Iris pigment epithelial cell (primary cell): ENCODE measurements around the gene TSC2.
A peak's percentile ranks its signal among the peaks of the same experiment; 100 is the strongest.
"Not testable (repeated sequence)": the region's sequence is repeated elsewhere in the genome, so short reads cannot be mapped to it uniquely, and the experiment has no call there.

Source experiments
- DNase-seq: peaks from one replicate; pipeline ENCODE4 v3.0.0-alpha.2; 2011; ENCODE audit warnings: low read depth

TSC2 gene

DNA sequence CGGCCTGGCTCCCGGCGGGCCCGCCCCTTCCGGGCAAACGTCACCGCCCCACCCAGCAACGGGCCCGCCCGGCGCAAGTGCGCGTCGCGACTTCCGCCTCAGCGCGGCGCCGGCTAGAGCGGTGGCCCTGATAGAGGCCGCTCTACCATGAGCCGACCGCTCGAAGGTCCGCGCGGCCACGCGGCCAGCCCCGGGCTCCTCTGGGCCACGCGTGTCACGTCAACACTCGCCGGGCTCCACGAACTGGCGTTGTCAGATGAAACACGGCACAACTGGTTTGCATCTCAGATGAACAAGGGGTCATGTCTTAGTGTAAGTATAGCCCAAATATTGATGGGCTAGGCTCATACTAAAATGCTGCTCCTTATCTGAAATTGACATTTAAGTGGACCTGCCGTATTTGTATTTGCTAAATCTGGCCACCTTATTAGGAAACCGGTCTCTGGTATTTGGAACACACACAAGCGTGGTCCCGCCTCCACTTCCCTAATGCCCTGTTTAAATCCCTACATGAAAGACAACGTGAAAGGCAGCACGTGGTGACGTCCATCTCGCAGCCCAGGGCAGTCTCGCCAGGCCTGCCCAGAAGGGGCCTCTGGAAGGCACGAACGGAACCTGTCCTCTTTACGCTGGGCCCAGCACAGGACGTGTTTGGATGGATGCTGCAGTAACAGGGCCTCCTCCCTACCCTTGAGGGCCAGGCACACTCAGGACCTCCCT lies 37.8 kb upstream of the TSC2 start, which contains the start of gene ZNF598:
ZNF598 (minus strand) TSS at position 31 of the 720 bp plus-strand sequence.
- DNase-seq = peak; percentile 84

GRCh38 chr16:2011726-2012125 lies 36.1 kb upstream of the TSC2 start:
- not testable (repeated sequence) for DNase-seq

GRCh38 chr16:2013527-2013926 lies 34.3 kb upstream of the TSC2 start:
- no peak for DNase-seq

- peak; percentile 60 for DNase-seq
These were observed 32.5 kb upstream of the TSC2 start for GRCh38 chr16:2015117-2015946.

GRCh38 chr16:2015947-2016208 lies 31.9 kb upstream of the TSC2 start:
- DNase-seq = no peak

GRCh38 chr16:2016407-2016922 lies 31.3 kb upstream of the TSC2 start:
- DNase-seq = no peak

- no peak for DNase-seq
These were observed 28.3 kb upstream of the TSC2 start, which contains the start of gene NPW for GRCh38 chr16:2019518-2019920. TSS of gene NPW (plus strand) at chr16:2019785.

GRCh38 chr16:2019921-2020831 lies 27.6 kb upstream of the TSC2 start:
- no peak for DNase-seq

DNA sequence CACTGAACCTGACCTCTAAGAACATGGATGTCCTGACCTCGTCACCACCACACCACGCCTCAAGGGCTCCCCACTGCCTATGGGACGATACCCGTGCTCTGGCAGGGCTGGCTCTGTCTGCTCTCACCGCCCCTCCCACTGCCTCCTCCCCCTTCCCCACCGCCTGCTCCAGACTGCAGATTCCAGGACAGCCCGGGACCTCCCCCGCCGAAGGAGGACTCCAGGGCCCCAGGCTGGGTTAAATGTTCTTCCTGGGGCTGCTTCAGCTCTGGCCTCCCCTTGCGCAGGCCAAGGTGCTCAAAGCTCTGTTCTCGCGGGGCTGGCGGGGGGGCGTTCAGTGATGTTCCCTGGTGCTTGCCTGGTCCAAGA lies 25.1 kb upstream of the TSC2 start:
- DNase-seq = peak; percentile 45

GRCh38 chr16:2023092-2024031 lies 24.4 kb upstream of the TSC2 start:
- peak; percentile 76 for DNase-seq

DNA sequence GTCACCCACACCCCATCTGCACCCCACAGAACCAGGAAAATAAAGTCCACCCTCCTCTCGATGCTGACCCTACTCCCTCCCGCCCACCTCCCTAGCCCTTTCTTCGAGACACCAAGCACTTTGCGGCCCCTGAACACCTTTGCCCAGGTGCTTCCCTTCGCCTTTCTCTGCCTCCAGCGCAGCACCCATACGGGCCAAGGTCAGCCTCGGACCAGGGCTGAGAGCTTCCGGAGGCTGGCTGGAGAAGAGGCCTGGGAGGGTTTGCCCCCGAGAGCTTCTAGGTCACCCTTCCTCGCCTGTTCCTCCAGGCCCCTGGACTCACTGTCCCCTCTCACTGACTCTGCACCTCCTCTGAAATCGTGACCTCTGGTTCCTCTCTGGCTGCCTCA lies 23.8 kb upstream of the TSC2 start:
- DNase-seq = no peak

DNA sequence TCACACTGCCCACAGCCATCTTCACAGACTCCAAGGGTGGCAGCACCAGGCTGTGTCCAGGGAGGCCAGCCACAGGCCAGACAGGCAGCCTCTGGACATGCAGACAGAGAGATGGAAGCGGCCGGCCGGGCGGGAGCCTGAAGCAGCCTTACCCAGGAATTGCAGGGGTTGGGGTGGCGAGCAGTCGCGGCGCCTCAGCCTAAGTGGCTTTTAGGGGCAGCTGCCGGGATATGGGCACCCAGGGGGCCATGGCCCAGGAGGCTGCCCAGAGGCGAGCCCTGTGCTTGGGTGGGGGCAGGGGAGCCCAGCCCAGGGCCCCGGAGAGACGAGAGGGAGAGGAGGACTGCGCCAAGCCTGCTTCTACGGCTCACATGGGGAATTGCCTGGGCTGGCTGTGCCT lies 22.5 kb upstream of the TSC2 start:
- DNase-seq = no peak

- no peak for DNase-seq
These were observed 21.8 kb upstream of the TSC2 start for GRCh38 chr16:2025878-2026460.

DNA sequence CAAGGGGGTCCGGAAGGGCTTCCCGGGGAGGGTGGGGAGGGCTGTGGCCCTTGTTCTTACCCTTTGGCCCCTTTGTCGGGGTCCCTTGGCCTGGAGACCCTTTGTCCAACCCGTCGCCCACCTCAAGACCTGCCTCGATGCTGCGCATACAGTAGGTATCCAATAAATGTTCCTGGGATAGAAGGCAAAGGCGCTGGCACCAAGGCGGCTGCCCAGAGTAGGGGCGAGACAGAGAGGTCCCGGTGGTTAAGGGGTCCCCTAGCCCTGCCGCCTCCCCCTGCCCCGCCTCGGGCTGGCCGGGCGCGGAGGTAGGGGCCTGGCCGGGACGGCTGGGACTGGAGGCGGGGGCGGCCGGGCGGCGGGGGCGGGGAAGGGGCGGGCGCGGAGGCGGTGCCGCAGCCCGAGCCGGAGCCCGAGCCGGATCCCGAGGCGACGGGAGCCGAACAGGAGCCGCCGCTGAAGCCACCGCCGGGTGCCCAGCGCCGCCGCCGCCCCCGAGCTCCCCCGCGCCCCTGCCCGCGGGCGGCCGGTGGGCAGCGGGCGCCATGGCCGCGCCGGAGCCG lies 21.2 kb upstream of the TSC2 start, which contains the start of gene NHERF2:
NHERF2 (plus strand) TSS at position 442 of the 563 bp plus-strand sequence; CDS start at position 546, 104 bp downstream.
- no peak for DNase-seq

DNA sequence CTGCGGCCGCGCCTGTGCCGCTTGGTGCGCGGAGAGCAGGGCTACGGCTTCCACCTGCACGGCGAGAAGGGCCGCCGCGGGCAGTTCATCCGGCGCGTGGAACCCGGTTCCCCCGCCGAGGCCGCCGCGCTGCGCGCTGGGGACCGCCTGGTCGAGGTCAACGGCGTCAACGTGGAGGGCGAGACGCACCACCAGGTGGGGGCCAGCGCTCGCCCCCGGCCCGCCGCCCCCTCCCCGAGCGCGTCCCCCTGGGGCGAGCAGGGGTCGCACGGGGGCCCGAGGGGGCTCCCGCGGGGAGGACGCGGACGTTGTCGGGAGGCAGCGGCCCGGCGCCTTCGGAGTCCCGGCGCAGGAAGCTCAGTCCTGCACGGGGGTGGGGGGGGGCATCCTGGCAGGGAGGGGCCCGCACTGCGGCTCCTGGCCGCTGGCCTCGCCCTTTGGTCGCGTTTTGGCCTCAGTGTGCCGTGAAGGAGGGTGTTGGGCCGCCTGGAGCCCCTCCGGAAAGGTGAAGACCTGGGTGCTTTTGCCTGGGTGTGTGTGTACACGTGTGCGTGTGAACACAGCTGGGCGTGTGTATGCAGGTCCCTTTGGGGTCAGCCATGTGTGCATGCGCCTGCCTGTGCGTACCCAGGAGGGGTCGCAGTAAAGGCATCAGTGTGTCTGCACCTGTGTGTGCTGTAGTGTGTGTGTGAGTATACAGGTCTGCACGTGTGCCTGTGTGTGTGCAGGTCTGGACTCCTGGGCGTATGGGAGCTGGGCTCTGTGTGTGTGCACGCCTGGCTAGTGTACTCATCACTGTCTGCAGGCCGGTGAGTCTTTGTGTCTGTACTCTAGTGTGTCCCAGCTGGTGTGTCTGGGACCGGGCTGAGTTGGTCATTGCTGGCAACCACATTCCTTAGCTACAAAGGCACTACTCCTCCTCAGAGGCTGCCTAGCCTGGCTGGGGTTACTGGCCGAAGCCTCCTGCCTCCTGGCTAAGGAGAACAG lies 20.5 kb upstream of the TSC2 start:
- DNase-seq = peak; percentile 42

DNA sequence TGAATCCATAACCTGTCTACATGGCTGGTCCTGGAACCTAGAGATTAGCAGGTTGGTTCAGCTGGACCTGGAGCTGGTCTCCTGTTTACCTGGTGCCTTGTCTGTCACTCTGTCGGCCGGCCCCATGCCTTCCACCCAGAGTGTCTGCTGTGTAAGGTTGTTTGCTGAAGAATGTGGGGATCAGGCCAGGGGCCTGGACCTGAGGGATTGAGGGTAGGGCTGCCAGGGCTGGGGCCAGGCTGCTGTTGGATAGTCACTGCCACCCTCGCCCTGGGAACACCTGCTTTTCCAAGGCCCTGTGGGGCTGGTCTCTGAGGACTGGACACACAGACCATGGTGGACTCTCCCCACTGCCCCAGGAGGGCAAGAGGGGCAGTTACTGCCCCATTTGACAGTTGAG lies 19.6 kb upstream of the TSC2 start:
- DNase-seq = no peak

GRCh38 chr16:2028620-2029220 lies 19.1 kb upstream of the TSC2 start:
- DNase-seq = no peak

DNA sequence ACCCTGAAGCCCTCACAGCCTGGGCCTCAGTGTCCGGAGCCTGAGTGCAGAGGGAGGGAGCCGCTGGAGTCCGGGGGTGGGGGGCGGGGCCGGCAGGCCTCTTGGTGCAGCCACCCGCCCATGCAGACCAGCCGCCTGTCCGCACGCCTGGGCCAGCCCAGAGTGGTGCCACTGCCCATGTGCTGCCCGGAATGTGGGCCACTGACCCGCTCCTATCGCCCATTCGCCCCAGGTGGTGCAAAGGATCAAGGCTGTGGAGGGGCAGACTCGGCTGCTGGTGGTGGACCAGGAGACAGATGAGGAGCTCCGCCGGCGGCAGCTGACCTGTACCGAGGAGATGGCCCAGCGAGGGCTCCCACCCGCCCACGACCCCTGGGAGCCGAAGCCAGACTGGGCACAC lies 18.4 kb upstream of the TSC2 start:
- no peak for DNase-seq

DNA sequence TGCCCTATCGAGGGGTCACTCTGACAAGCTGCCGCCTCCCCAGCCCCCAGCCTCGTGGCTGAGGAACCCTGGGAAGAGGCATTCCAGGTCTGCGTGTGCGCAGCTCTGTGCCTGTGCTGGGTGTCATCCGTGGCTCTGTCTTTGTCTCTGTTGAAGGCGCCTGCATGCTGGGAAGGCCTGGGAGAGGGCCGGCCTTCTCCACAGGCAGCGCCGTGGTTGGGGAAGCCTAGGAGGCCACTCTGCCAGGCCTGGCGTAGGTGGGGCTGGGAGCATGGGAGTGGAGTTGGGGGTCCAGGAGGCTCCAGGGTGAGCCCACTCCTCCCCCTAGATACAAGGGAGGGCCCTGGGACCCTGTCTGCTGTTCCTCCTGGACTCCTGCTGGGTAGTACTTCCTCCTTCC lies 17.7 kb upstream of the TSC2 start:
- no peak for DNase-seq
